Measurements from ENCODE around the gene BMS1. TPM values are rescaled to one million over a fixed set of nuclear protein-coding genes. Genes with fewer than 3 reads are reported as not detected.
"Not testable (repeated sequence)": the region's sequence is repeated elsewhere in the genome, so short reads cannot be mapped to it uniquely, and the experiment has no call there.

BMS1 gene, protein sequence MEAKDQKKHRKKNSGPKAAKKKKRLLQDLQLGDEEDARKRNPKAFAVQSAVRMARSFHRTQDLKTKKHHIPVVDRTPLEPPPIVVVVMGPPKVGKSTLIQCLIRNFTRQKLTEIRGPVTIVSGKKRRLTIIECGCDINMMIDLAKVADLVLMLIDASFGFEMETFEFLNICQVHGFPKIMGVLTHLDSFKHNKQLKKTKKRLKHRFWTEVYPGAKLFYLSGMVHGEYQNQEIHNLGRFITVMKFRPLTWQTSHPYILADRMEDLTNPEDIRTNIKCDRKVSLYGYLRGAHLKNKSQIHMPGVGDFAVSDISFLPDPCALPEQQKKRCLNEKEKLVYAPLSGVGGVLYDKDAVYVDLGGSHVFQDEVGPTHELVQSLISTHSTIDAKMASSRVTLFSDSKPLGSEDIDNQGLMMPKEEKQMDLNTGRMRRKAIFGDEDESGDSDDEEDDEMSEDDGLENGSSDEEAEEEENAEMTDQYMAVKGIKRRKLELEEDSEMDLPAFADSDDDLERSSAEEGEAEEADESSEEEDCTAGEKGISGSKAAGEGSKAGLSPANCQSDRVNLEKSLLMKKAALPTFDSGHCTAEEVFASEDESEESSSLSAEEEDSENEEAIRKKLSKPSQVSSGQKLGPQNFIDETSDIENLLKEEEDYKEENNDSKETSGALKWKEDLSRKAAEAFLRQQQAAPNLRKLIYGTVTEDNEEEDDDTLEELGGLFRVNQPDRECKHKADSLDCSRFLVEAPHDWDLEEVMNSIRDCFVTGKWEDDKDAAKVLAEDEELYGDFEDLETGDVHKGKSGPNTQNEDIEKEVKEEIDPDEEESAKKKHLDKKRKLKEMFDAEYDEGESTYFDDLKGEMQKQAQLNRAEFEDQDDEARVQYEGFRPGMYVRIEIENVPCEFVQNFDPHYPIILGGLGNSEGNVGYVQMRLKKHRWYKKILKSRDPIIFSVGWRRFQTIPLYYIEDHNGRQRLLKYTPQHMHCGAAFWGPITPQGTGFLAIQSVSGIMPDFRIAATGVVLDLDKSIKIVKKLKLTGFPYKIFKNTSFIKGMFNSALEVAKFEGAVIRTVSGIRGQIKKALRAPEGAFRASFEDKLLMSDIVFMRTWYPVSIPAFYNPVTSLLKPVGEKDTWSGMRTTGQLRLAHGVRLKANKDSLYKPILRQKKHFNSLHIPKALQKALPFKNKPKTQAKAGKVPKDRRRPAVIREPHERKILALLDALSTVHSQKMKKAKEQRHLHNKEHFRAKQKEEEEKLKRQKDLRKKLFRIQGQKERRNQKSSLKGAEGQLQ
- 23.5 TPM for polyA plus RNA-seq (2012; ENCODE audit: insufficient read depth, insufficient read length)

DNA sequence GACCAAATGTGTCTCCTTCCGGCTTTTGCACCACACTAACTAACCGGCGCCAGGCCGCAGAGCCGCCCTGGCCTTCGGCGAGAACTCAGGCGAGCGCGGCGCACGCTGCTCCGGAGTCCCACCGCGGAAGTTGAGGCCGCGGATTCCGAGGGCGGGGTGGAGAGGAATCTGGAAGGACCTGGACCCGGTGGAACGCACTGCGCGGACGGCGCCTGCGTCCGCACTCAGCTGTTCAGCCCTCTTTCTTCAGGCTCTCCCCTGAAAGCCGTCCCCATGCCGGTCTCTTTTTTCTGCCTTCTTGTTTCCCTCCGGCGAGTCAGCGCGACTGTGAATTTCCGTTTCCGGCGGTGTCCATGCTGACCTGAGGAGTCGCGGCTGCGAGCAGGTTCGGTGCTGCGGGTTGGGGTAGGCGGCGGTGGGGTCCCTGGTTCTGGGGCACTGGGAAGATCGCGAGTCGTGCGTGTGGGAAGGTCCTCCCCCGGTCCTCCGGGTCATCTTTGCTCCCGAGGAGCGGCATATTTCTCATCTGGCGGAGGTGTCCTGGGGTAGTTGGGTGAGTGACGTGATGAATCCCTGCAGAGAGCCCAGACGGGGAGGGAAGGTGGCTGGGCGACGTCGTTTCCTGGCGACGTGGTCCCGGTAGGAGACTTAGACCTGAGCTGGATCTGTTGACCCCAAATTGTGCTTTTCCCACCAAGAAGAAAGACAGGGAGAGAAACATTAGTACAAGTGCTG is at the start of gene BMS1:
BMS1 (plus strand) TSS at position 350 of the 735 bp plus-strand sequence. CDS start 1,600 bp downstream, outside the sequence.
- peak within 1 kb of the TSS; percentile 88 for H3K4me3 ChIP-seq (ENCODE audit: low read length)
- peak; percentile 90 for DNase-seq (ENCODE audit: low read depth, low spot score)

GRCh38 chr10:42734536-42734935 is 48.1 kb upstream of the BMS1 start:
- no peak overlapping the region for H3K4me3 ChIP-seq (ENCODE audit: low read length)
- peak; percentile 11 for DNase-seq (ENCODE audit: low read depth, low spot score)

GRCh38 chr10:42738679-42739078 is 43.9 kb upstream of the BMS1 start:
- no peak overlapping the region for H3K4me3 ChIP-seq (ENCODE audit: low read length)
- peak; percentile 28 for DNase-seq (ENCODE audit: low read depth, low spot score)

DNA sequence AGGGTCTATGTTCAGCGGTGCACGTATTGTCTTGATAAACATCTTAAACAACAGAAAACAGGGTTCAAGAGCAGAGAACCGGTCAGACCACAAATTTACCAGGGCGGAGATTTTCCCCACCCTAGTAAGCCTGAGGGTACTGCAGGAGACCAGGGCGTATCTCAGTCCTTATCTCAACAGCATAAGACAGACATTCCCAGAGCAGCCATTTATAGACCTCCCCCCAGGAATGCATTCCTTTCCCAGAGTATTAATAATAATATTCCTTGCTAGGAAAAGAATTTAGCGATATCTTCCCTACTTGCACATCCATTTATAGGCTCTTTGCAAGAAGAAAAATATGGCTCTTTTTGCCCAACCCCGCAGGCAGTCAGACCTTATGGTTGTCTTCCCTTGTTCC is 41.1 kb upstream of the BMS1 start:
- H3K4me3 ChIP-seq (ENCODE audit: low read length); DNase-seq (ENCODE audit: low read depth, low spot score): not testable (repeated sequence)

GRCh38 chr10:42743697-42744096 is 38.9 kb upstream of the BMS1 start:
- no peak for DNase-seq (ENCODE audit: low read depth, low spot score)
- H3K4me3 ChIP-seq (ENCODE audit: low read length) = no peak overlapping the region

DNA sequence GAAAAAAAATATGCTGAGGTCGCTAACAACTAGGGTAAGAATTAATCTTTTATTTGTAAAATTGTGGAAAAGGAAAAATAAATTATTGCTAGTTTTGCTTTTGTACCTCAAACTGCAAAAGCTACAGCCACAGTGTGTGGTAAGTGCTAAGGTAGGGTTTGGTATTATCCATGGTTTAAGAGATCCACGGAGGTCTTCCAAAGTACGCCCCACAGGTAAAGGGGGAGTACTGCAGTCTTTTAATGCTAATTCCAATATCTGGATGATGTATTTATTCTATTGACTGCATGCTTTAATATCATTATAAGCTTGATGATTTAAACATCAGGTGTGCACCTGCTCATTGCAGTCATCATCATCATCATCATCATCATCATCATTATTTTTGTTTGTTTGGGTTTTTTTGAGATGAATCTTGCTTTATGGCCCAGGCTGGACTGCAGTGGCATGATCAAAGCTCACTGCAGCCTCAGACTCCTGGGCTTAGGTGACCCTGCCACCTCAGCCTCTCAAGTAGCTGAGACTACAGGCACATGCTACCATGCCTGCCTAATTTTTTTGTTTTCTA is 38.4 kb upstream of the BMS1 start:
- DNase-seq (ENCODE audit: low read depth, low spot score) = no peak
- H3K4me3 ChIP-seq (ENCODE audit: low read length) = no peak overlapping the region

DNA sequence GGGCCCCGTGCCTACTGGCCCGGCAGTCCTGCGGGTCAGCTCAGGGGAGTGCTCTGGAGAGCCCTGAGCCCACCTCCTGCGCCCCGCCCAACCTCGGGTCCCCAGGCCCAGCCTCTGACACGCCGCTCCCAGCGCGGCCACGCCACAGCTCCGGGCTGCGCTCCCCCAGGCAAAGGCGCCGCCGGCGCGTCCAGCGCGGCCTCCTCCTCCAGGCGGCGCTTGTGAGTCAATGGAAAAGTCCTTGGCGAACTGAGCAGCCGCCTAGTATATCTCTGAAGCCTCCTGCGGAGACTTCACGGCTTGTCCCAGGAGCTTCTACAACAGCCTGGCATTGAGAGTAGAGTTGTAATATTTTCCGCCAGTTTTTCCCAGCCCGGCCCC is 29.5 kb upstream of the BMS1 start:
- H3K4me3 ChIP-seq (ENCODE audit: low read length) = no peak overlapping the region; the same call in 1 of the 2 replicates
- peak; percentile 30 for DNase-seq (ENCODE audit: low read depth, low spot score)

DNA sequence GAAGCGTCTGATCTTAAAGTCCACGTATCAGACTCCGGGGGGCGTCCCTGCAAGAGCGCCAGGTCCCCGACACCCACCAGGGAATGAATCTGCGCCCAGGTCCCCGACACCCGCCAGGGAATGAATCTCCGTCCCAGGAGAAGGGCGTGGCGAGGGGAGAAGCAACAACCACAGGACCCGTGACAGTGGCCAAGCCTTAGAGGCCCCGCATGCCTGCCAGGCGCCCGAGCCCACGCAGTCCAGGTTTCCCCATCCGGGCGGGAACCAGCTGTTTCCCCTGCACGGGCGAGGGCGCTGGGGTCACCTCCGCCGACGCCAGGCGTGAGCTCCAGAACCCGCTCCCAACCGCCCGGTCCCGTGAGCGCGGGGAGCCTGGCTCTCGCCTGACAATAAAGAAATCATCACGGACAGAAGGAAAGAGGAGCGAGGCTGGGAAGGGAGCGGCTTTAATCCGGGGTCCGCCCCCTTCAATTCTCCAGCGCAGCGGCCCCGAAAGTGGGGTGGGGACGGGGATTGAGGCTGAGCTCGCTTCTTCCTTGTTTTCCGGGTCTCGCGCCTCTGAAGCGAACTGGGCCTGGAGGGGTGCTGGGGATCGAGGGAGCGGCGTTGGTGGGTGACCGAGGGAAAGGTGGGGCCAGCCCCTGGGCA is 29.0 kb upstream of the BMS1 start:
- DNase-seq (ENCODE audit: low read depth, low spot score) = no peak
- peak overlapping the region; percentile 35 for H3K4me3 ChIP-seq (ENCODE audit: low read length)

DNA sequence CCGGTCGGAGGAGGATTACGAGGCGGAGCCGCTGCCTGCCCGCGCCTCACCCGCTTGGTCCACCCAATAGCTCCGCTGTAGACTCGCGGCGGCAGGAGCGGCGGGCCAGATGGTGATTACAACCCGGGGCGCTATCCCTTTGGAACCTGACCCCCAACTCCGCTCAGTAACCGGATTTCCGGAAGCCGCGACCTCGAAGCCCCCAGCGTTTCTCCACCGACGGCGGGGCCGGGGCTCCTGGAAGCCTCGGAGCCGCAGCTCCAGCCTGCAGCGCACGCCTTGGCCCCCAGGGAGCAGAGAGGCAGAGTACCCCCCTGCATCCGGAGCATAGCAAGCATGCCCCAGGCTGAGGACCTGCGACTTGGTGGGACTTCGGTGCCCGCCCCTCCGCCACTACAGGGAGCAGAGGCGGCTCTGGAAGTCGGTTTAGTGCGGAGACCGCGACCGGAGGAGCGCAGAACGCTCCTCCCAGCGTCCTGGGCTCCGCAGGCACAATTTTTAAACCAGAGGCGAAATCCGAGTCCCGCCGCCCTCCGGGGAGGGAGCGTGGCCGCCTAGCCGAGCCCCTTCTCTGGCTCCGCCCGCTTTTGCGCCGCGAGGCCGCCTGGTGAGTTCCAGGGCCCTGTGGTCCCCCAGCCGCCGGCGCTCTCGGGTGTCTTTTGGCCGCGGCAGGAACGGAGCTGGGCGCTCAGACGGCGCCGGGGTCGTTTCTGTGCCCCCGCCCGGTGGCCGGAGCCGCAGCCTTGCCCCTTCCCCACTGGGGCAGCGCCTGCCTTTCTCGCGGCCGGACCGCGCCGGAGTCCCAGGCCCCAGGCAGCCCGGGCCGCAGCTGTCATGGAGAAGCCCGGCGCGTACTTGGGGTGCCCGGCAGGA is 28.2 kb upstream of the BMS1 start:
- H3K4me3 ChIP-seq (ENCODE audit: low read length) = peak overlapping the region; percentile 35
- peak; percentile 17 for DNase-seq (ENCODE audit: low read depth, low spot score)

- no peak for DNase-seq (ENCODE audit: low read depth, low spot score)
- no peak overlapping the region for H3K4me3 ChIP-seq (ENCODE audit: low read length)
Measured at GRCh38 chr10:42755028-42755451, 27.6 kb upstream of the BMS1 start.

DNA sequence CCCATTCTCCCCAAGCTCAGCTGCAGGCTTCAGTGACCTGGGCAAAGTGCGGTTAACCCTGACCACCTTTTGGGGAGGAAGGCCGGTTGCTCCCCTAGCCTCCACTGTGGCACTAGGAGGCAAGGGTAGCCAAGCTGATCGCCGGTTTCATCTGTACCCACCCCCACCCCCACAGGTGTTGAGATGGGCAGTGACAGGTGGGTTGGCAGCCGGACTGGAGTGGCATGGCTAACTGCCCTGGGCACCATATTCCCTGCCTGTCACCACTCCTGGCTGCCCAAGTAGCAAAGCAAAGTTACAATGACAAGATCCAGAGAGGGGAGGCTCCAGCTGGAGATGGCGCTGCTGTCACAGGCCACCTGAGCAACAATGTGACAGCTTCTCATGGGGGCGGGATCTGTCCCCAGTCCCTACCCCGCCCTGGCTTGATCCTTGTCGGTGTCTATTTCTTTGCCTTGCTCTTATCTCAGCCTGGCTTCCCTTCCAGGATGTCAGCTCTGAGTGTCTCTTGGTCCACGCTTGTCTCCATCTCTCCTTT is 27.0 kb upstream of the BMS1 start:
- no peak for DNase-seq (ENCODE audit: low read depth, low spot score)
- no peak overlapping the region for H3K4me3 ChIP-seq (ENCODE audit: low read length)

DNA sequence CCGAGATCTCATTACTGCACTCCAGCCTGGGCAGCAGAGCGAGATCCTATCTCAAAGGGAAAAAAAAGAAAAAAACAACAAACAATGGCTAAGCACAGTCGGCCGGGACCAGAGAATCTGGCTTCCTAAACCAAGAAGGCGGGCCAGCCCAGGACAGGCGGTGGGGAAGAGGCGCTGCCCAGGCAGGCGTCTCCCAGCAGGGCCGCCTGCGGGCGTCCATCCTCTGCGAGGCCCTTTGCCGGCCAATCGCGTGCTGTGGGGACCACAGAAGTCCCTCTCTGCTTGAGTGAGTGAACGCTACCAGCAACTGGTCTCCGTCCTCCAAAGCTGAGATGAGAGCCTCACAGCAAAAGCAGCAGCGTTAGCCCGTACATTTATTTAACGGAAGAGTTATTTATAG is 14.7 kb upstream of the BMS1 start:
- no peak for DNase-seq (ENCODE audit: low read depth, low spot score)
- no peak overlapping the region for H3K4me3 ChIP-seq (ENCODE audit: low read length)

GRCh38 chr10:42768581-42769152 is 13.9 kb upstream of the BMS1 start:
- H3K4me3 ChIP-seq (ENCODE audit: low read length) = no peak overlapping the region
- DNase-seq (ENCODE audit: low read depth, low spot score) = no peak

DNA sequence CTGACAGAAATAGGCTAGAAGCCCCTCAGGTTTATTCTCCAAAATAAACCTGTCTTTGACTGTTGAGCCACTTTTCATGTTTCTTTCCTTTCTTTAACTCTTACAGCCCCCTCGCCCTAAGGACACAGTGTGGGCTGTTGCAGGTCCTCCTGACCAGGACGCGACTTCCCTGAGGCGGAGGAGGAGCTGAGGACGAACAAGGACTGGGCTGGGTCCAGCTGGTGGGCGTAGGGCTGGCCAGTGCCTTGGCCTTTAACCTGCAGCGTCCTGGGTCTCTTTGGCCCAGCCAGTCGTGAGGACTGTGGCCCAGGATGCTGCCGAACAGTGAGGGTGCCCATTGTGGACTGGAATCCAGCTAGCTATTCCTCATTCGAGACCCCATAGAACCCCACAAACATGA is 13.4 kb upstream of the BMS1 start:
- H3K4me3 ChIP-seq (ENCODE audit: low read length) = no peak overlapping the region
- no peak for DNase-seq (ENCODE audit: low read depth, low spot score)

DNA sequence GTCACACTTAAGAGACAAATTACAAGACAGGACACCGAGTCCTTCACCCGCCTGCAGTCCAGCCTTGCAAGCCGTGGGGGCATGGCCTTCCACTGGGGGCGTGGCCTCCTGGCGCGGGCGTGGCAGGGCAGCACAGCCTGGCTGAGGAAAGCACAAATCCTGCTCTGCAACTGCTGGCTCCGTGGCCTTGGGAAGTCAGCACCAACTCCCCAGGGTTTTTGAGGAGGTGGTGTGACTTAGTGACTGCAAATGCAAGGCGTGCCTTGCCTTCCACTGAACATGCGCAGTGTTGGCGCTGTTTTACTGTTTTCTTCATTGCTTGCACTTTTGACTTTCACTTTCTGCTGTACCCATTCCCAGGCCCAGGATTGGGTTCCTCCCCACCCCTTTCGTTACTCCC is 12.9 kb upstream of the BMS1 start:
- no peak overlapping the region for H3K4me3 ChIP-seq (ENCODE audit: low read length)
- DNase-seq (ENCODE audit: low read depth, low spot score) = no peak

- no peak for DNase-seq (ENCODE audit: low read depth, low spot score)
- H3K4me3 ChIP-seq (ENCODE audit: low read length) = no peak overlapping the region
Measured at GRCh38 chr10:42776681-42777080, 5.9 kb upstream of the BMS1 start.

Data from Jurkat, Clone E6-1 (cell line).